Type B pancreatic cell (in vitro differentiated cells): ENCODE measurements around the gene F13A1. TPM values are rescaled to one million over a fixed set of nuclear protein-coding genes. Genes with fewer than 3 reads are reported as not detected.

Experiments used
- DNase-seq: peaks from one replicate; pipeline ENCODE4 v3.0.0; 2021; ENCODE audit warnings: mixed read lengths; ENCODE audit not compliant: unreplicated experiment; ENCODE audit errors: extremely low spot score
- H3K27ac Mint-ChIP-seq: 2 replicates; pipeline ENCODE4 v1.8.0; 2021; ENCODE audit warnings: mild to moderate bottlenecking, mixed read lengths
- H3K27me3 Mint-ChIP-seq: 2 replicates; pipeline ENCODE4 v1.8.0; 2021; ENCODE audit warnings: mixed read lengths
- H3K36me3 Mint-ChIP-seq: 2 replicates; pipeline ENCODE4 v1.8.0; 2021; ENCODE audit warnings: mixed read lengths
- H3K4me1 Mint-ChIP-seq: one replicate; pipeline ENCODE4 v1.8.0; 2021; ENCODE audit warnings: mixed read lengths; ENCODE audit not compliant: unreplicated experiment
- H3K4me3 Mint-ChIP-seq: 2 replicates; pipeline ENCODE4 v1.8.0; 2021; ENCODE audit warnings: mild to moderate bottlenecking, mixed read lengths
- H3K9me3 Mint-ChIP-seq: 2 replicates; pipeline ENCODE4 v1.8.0; 2021; ENCODE audit warnings: mixed read lengths
- CTCF ChIP-seq: fragments of 200-600 bp; sonication (generic); conservative IDR thresholded peaks from 2 replicates; pipeline ENCODE4 v1.5.0; 2021; ENCODE audit warnings: antibody characterized with exemption, mild to moderate bottlenecking
- total RNA-seq: library from RNA; stranded (reverse); gene quantifications from 2 replicates; pipeline ENCODE4 v1.2.1, GENCODE V29; 2021; ENCODE audit warnings: low replicate concordance

The F13A1 gene
- total RNA-seq, 1 donor from 2014 or later = 0.48 TPM

GRCh38 chr6:6217855-6218758 lies 102.4 kb downstream of the F13A1 start:
- Mint-ChIP-seq H3K27me3 (peaks cover 6% of the 10 kb centered on the region), H3K36me3 (no peaks in the 10 kb centered on the region), H3K4me3 (no peak overlapping the region), H3K4me1 (peaks cover 7% of the 10 kb centered on the region), H3K9me3 (no peaks in the 10 kb centered on the region), H3K27ac (no peak overlapping the region)
- peak; percentile 12 for TF ChIP-seq CTCF
- no peak for DNase-seq

GRCh38 chr6:6210994-6211393 lies 109.5 kb downstream of the F13A1 start:
- no peak for DNase-seq
- no peak for TF ChIP-seq CTCF
- Mint-ChIP-seq H3K36me3 (no peaks in the 10 kb centered on the region), H3K4me1 (no peaks in the 10 kb centered on the region), H3K27ac (no peak overlapping the region), H3K4me3 (no peak overlapping the region), H3K27me3 (peaks cover 9% of the 10 kb centered on the region), H3K9me3 (peaks cover 10% of the 10 kb centered on the region)

GRCh38 chr6:6202886-6203285 lies 117.6 kb downstream of the F13A1 start:
- no peak for TF ChIP-seq CTCF
- H3K4me3 Mint-ChIP-seq = no peak overlapping the region
- DNase-seq = no peak
- H3K36me3 Mint-ChIP-seq = no peaks in the 10 kb centered on the region
- H3K27me3 Mint-ChIP-seq = peaks cover 21% of the 10 kb centered on the region
- H3K4me1 Mint-ChIP-seq = peaks cover 6% of the 10 kb centered on the region
- peaks cover 9% of the 10 kb centered on the region for H3K9me3 Mint-ChIP-seq
- no peak overlapping the region for H3K27ac Mint-ChIP-seq

GRCh38 chr6:6201200-6201599 lies 119.3 kb downstream of the F13A1 start:
- H3K36me3 Mint-ChIP-seq = no peaks in the 10 kb centered on the region
- peaks cover 6% of the 10 kb centered on the region for H3K4me1 Mint-ChIP-seq
- DNase-seq = no peak
- peaks cover 12% of the 10 kb centered on the region for H3K27me3 Mint-ChIP-seq
- no peak overlapping the region for H3K4me3 Mint-ChIP-seq
- no peak for TF ChIP-seq CTCF
- peaks cover 4% of the 10 kb centered on the region for H3K9me3 Mint-ChIP-seq
- H3K27ac Mint-ChIP-seq = no peak overlapping the region

GRCh38 chr6:6199678-6200077 lies 120.8 kb downstream of the F13A1 start:
- no peak for DNase-seq
- Mint-ChIP-seq H3K27me3 (peaks cover 16% of the 10 kb centered on the region), H3K4me3 (no peak overlapping the region), H3K36me3 (no peaks in the 10 kb centered on the region), H3K27ac (no peak overlapping the region), H3K9me3 (peaks cover 4% of the 10 kb centered on the region), H3K4me1 (peaks cover 6% of the 10 kb centered on the region)
- no peak for TF ChIP-seq CTCF
